Glomerular visceral epithelial cell (primary cell): Measurements from ENCODE around the gene RBBP4.
"Not testable (repeated sequence)": the region's sequence is repeated elsewhere in the genome, so short reads cannot be mapped to it uniquely, and the experiment has no call there.

Experiments
- DNase-seq: peaks from one replicate; pipeline ENCODE4 v3.0.0-alpha.2; 2016; ENCODE audit errors: extremely low spot score

The RBBP4 gene

DNA sequence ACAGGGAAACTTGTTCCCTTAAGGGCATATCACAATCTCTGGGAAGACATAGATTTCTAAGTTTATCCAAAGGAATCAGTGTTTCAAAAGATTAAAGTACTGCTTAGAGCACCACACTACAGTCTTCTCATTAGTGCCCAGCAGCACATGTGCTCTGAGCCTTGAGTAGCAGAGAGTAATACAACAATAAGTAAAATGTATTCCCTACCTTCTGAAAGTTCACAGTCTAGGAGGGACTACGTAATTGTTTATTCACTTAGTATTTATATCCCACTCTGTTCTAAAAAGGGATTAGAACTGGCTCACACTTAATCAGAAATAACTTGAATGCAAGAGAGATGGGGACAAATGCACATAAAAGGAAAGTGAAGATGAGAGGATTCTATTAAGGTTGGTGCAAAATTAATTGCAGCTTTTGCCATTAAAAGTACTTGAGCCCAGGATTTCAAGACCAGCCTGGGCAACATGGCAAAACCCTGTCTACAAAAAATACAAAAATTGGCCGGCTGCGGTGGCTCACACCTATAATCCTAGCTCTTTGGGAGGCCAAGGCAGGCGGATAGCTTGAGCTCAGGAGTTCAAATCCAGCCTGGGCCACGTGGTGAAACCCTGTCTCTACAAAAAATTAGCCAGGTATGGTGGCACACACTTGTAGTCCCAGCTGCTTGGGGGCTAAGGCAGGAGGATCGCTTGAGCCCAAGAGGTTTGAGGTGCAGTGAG lies 42.6 kb downstream of the RBBP4 start:
- DNase-seq, result no peak

DNA sequence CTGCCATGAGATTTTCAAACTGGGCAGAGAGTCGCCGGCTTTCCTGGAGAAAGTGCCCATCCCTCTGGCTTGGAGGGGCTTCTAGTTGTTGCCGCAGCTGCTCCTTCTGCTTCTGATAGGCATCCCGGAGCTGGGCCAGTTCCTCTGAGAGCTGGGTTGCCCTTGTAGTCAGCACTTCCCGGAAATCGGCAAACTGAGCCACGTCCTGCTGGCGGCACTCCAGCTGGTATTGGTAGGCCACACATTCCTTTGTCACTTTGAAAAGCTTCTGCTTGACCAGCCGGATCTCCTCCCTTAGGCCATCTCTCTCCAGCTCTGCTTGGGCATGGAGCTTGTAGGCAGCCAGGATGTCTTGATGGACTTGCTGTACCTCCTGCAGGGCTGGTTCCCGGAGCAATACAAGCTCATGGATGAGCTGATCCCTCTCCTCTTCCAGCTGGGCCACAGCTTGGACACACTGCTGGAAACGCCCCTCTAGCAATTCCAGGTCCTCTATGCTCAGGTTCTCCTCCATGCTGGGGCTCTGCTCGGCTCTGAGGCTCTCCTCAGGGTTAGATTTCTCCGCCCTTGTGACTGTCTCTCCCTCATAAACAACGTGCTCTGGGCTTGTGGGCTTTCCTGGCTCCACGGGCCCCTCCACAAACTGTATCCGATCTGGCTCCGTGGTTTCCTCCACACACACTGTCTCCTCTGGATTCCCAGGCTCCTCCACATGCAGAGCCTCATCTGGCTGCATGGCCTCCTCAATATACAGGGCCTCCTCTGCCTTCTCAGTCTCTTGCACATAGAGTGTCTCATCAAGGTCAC lies 44.3 kb downstream of the RBBP4 start:
- peak; percentile 89 for DNase-seq

DNA sequence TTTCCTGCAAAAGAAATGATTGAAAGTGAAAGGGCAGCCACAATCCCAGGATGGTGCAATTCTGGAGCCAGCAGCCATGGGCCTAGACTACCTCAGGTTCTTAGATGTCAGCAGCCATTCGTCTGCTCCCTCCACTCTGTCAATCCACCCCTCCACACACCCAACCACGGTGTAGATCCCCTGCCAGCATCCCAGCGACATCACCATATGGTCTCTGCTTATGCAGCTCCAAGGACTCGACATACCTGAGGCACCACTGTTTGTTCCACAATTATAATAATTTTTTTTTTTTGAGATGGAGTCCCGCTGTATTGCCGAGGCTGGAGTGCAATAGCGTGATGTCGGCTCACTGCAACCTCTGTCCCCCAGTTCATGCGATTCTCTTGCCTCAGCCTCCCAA lies 45.0 kb downstream of the RBBP4 start:
- DNase-seq, result no peak

DNA sequence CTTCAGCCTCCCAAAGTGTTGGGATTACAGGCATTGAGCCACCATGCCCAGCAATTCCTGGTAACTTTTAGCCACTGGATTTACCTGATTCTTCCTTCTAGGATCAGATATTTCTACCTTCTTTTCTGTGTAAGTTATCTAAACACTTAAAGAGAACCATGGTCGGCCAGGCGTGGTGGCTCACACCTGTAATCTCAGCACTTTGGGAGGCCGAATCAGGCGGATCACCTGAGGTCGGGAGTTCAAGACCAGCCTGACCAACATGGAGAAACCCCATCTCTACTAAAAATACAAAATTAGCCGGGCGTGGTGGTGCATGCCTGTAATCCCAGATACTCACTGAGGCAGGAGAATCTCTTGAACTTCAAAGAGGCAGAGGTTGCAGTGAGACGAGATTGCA lies 46.0 kb downstream of the RBBP4 start:
- DNase-seq, result not testable (repeated sequence)

DNA sequence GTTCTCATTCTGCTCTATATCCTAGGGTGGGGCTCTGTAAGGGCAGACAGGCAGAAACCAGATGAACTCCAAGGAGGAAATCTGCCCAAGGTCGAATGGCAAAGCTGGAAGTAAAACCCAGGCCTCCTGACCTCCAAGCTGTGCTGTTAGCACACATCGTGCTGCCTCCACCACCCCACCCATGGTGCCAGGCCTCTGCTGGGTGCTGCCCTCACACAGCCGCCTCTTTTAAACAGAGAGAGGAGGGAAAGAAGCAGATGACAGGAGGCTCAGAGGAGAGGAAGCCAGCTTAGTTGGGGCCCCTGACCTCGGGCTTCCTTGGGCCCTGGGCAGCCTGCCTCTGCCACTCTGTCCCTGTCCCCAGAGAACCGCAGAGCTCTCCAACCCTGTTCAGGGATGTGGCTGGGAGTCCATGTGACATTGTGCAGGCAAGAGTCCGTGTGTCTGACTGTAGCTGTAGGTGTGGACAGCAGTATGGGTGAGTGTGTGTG lies 50.5 kb downstream of the RBBP4 start:
- peak; percentile 17 for DNase-seq

DNA sequence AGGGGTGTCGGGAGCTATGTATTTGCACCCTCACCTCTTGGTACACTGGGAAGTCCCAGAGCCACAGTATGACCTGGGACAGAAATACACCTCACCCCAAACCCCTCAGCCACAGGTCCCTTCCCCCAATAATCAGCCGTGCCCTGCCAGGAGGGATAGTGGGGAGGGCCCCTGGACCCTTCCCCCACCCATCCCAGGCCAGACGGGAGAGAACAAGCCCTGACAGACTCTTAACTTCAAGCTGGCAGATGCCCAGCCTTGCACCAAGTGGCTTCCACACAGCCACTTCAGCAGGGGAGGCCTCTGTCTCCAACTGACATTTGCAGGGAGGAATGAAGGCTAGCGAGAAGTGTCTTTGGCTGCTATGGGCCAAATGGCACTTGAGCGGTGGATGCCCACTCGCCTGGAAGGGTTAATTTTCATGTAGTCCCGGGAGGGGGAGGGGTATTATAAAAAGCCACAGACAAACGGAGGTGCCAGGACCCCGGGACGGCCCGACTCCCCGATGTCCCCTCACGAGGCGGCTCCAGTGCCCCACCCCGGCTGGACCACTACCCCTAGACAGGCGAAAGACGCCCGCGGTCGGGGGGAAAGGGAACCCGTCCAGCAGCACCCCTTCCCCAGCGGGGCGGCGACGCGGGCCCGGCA lies 51.1 kb downstream of the RBBP4 start:
- peak; percentile 43 for DNase-seq

DNA sequence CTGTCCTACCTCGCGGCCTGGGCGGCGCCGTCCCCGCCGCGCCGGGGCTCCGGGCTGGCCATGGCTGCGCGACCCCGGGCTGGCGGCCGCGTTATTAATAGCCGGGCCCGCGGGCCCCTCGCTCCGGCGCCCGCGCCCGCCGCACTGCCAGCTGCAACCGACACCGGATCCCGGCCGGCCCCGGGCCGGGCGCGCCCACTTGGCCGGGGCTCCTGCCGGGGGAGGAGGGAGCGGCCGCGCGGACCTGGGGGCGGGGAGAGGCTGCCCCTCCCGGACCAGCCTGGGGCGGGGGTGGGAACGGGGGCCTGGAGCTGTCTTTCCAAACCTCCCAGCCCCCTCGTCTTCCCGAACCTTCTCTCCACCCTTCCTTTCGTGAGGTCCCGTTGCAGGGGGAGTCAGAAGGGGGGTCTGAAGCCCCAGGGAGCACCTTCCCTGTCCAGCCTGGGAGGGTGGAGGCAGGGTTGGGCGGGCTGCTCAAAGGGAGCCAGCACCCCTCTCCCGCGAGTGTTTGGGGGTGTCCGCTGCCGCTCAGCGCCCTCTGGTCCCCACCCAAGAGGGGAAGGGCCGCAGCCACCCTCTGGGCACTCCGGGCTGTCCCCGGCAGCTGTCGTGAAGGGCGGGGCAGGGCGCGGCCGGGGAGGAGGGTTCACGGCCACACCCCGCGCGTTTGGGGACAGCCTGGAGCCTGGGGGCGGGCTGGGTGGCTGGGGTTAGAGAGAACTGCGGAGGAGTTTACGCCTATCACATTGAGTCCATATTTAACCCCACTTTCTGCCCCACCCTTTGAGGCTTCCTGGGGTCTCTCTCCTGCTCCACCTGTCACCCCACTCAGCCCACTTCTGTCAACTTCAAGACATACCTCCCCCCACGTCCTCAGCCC lies 51.8 kb downstream of the RBBP4 start, which contains the start of gene SYNC:
Gene SYNC, minus strand, starts transcription at position 172 of the 880 bp plus-strand sequence. Its CDS starts 110 bp downstream, at position 62.
- DNase-seq, result peak; percentile 76

DNA sequence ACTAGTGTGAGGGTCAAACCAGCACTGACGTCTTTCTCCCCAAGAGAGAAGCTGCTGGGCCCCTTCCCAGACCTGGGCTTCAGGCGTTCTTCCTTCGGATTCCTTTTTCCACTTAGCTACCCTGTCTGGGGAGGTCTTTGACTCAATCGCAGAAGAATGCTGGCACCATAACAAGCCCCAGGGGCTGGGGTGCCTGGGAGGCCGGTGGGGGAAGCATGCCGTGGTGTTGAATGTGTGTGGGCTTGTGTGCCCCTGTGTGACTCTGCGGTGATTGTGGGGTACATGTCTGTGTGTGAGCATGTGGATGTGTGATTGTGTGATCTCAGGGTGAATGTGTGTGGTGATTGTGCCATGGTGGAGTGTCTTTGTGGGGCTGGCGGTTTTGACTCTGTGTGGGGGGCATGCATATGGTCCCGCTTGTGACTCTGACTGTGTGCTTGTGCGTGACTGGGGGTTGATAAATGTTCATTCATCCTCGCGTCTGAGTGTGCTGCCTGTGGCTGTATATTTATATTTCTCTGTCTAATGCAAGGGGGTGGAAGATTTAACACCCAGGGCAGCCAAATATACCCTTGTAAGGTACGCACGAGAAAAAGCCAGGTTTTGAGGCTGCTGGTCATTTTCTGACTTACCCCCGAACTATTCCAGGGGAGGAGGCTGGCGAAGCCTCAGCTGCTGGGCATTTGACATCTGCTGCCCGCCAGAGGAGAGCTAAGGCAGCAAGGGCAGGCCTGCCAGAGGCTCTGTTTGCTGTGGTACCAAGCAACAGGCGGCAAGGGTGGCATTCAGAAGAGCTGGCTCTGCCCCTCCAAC lies 52.7 kb downstream of the RBBP4 start:
- peak; percentile 98 for DNase-seq

DNA sequence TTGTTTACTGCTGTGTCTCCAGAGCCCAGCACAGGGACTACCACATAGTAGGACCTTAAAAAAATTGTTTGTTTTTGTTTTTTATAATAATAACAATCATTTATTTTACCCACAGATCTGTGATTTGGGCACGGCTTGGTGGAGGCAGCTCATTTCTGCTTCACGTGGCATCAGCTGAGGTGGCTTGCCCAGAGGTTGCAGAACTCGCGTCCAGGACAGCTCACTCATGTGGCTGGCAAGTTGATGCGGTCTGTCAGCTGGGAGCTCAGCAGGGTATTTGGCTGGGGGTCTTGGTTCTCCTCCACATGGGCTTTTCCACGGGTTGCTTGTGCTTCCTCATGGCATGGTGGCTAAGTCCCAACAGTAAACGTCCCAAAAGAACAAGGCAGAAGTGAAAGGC lies 54.5 kb downstream of the RBBP4 start:
- DNase-seq, result no peak

DNA sequence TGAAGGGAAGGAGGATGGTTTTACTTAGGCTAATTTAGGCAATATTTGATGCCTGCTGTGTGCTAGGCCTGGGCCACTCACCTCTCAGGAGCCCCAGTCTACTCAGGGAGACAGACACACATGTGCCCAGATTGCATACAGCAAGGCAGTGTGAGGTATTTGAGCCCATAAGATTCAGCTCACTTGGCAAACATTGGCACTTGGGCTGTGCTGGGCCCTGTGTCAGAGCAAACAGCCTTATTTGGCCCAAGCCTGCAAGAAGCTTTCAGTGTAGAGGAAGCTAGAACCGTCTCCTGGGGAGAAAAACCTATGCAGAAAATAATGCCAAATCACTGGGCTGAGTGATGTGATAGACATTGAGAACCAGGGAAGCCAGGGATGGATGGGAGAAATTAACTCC lies 55.5 kb downstream of the RBBP4 start:
- DNase-seq, result no peak

DNA sequence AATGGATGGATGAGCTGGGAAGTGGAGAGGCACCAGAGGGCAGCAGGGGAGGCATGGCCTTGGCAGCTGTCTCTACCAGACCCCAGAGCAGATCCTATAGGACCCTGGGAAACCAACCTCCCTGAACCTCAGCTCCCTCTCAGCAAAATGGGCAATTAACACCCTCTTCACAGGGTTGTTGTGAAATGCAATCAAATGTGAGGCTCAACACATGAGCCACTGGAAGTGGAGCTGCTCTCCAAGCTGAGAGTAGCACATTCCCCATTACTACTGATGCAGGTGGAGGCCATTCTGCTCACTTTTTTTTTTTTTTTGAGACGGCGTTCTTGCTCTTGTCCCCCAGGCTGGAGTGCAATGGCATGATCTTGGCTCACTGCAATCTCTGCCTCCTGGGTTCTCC lies 58.1 kb downstream of the RBBP4 start:
- no peak for DNase-seq

DNA sequence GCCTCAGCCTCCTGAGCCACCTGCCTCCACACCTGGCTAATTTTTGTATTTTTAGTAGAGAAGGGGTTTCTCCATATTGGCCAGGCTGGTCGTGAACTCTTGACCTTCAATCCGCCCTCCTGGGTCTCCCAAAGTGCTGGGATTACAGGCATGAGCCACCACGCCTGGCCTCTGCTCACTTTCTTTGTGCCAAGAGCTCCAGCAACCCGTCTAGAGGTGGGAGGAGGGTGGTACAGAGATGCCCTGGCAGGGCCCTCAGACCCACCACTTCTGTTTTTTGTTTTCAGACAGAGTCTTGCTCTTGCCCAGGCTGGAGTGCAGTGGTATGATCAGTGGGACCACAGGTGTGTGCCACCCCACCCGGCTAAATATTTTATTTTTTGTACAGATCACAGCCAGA lies 58.5 kb downstream of the RBBP4 start:
- no peak for DNase-seq

DNA sequence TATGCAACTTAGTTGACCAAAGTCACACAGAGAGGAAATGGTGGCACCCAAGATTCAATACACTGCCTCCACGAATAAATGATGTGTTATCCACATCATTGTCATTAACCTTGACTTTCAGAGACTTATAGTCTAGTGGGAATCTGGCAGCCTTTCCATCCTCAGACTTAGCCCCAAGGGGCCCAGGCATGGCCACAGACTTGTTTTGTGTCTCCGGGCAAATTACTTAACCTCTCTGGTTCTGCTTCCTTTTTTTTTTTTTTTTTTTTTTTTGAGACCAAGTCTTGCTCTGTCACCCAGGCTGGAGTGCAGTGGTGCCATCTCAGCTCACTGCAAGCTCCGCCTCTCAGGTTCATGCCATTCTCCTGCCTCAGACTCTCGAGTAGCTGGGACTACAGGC lies 60.2 kb downstream of the RBBP4 start:
- DNase-seq, result not testable (repeated sequence)

DNA sequence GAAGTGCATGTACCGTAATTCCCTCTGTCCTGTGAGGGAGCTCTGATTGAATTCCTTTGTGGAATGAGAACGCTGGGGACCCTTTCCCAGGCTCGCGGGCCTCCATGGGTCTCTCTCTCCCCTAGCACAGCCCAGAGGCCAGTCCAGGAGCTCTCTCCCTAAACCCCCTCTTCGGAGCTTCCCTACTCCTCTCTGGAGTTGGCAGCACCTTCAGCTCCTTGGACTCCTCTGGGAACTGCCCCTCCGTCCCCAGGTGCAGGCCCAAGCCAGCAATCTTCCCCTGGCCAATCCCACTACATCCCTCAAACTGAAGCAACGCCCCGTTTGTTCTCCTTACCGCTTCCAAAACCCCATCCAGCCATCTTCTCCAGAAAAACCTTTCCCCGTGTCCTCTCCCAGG lies 62.1 kb downstream of the RBBP4 start:
- no peak for DNase-seq

DNA sequence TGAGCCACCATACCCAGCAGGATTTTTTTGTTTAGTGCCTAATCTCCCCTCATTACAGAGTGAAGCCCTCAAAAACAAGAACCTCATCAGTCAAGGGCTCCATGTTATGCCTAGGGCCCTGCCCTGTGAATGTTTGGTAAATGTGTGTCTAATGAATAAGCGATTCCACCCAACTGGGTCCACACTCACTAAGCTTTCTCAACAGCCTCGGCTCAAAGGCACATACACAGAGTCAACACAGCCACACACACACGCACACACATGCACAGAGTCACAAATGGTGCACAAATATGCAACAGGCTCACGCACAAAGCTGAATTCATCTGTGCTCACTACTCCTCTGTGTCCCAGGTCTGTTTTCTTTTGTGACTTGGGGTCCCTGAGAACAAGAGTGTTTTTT lies 63.3 kb downstream of the RBBP4 start:
- DNase-seq, result no peak

DNA sequence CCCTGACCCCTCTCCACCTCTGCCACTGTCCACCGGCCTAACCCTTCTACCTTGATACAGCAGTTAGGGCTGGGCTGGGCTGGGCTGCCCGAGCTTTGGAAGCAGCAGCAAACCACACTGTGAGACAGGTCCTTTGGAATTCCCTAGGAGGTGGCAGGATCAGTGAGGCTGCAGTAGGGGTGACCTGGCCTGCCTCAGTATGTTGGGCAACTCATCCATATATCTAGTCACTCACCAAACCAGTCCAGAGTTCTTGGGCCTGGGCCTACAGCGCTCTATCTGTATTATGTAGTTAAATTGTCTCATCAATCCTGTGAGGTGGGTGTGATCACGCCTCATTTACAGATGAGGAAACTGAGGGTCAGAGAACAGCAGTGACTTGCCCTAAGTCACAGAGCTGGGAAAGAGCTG lies 64.9 kb downstream of the RBBP4 start:
- DNase-seq, result peak; percentile 33

DNA sequence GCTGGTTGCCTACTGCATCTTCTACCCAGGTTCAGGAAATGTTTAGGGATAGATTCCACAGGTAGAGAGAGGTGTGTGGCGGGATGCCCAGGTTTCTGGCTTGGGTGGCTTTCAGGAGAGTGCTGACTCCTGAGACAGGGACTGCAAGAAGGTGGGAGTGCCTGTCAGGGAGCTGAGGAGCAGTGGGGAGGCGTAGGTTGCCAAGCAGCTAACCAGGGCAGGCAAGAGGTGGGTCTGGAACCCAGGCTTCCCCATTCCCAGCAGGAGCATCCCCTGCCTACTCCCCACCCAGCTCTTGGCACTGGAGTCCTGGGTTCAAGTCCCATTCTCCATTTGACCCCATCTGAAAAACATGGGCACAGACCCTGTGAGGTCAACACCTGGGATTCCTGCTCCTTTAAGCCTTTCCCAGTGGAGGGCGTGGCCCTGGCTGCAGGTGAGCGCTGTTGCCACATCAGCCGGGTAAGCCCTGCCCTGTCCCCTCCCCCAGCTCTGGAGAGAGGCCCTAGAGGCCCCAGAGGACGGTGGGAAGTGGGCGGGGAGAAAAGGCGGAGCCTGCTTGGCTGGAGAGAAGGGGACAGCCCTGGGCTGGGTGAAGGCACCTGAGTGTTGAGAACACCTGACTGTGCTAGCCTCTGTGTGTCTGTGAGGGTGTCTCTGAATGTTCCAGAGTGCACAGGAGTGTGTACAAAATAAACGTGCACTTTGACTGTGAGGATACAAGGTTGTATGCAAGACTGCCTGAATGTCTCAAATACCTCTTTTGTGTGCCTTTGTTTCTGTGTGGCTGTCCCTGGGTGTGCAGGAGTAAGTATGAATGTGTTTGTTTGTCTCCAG lies 65.5 kb downstream of the RBBP4 start:
- DNase-seq, result peak; percentile 49

DNA sequence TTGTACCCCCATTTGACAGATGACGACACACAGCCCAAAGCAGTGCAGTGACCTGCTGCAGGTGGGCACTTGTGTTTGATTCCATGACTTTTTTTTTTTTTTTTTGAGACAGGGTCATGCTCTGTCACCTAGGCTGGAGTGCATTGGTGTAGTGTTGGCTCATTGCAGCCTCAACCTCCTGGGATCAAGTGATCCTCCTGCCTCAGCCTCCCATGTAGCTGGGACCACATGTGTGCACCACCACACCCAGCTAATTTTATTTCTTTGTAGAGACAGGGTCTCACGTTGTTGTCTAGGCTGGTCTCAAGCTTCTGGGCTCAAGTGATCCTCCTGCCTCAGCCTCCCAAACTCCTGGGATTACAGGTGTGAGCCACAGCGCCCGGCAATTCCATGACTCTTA lies 66.5 kb downstream of the RBBP4 start:
- DNase-seq, result no peak

DNA sequence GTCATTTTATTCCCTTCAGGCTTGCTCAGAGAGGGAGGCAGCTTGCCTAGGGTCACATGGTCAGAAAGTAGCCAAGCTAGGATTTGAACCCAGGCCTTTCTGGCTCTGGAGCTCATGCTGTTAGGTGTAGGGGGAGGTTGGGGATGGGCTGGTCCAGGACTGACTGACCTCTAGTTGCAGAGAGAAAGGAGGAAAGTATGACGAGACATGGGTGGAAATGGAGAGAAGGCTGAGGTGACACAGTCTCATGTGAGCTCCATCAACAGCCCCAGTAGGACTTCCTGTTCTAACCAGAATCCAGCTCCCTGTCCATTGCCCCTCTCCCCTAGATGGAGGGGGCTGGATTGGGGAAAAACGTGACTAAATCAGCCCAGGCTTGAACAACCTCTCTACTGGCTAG lies 67.0 kb downstream of the RBBP4 start:
- DNase-seq, result no peak

DNA sequence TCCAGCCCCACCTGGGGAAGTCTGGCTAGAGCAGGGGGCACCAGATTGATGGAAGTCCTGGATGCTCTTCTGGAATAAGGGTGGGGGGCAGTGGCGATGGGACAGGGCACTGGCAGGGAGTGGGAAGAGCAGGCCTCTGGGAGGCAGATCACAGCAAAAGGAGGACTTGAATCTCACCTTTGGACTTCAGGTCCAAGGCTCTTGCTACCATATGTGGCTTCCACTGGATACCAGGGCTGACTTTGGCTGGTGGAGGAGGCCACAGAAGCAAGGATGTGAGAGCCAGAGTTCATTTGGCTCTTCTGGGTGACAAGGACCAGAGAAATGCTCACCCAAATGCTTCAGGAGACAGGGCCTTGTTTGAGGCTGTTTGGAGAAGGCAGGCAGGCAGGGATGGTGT lies 67.5 kb downstream of the RBBP4 start:
- DNase-seq, result no peak
